Caco-2 (cell line): Measurements from ENCODE around the gene CTNNA2. TPM values are rescaled to one million over a fixed set of nuclear protein-coding genes. Genes with fewer than 3 reads are reported as not detected.

Experiments
- BruUV-seq: library from RNA; stranded (reverse); fragments of 400-500 nt; replicated peaks from 2 replicates; lab custom pipeline; 2021; lab: Mats Ljungman, UMichigan
- CTCF ChIA-PET: fragments of 300-600 bp; sonication (Branson Sonifier 250); formaldehyde crosslinking; loops from one replicate; lab custom pipeline; 2022; ENCODE audit warnings: antibody characterized with exemption; lab: Charles Lee
- POLR2A ChIA-PET: fragments of 300-600 bp; sonication (Branson Sonifier 250); formaldehyde crosslinking; loops from one replicate; lab custom pipeline; 2022; ENCODE audit warnings: antibody characterized with exemption; lab: Charles Lee
- DNase-seq, 2 experiments: peaks; one replicate each; pipeline versions ENCODE4 v3.0.0 to v3.0.0-alpha.2; 2020 to 2022
- H3K27me3 ChIP-seq: replicated peaks from 2 replicates; pipeline ENCODE4 v1.6.0; 2011; ENCODE audit warnings: low read length; ENCODE audit not compliant: control insufficient read depth, insufficient read depth
- H3K36me3 ChIP-seq: 2 replicates; pipeline ENCODE4 v1.5.1; 2011; ENCODE audit warnings: low read length; ENCODE audit not compliant: control insufficient read depth, insufficient read depth
- H3K4me1 ChIP-seq: fragments of 250-450 bp; sonication (Bioruptor Pico); 2 replicates; pipeline ENCODE4 v1.5.1; 2020; ENCODE audit warnings: mild to moderate bottlenecking
- H3K4me3 ChIP-seq: 2 replicates; pipeline ENCODE4 v1.5.1; 2011; ENCODE audit warnings: low read depth, mild to moderate bottlenecking, control low read depth, low read length
- H3K9me3 ChIP-seq: fragments of 250-450 bp; sonication (Bioruptor Pico); 2 replicates; pipeline ENCODE4 v1.5.1; 2020; ENCODE audit warnings: mild to moderate bottlenecking, moderate library complexity
- H3K27ac Mint-ChIP-seq: one replicate; pipeline ENCODE4 v1.8.0; 2022; ENCODE audit warnings: mixed read lengths; ENCODE audit not compliant: unreplicated experiment
- H3K27me3 Mint-ChIP-seq: one replicate; pipeline ENCODE4 v1.8.0; 2022; ENCODE audit warnings: mixed read lengths; ENCODE audit not compliant: insufficient read depth, unreplicated experiment
- H3K36me3 Mint-ChIP-seq: one replicate; pipeline ENCODE4 v1.8.0; 2022; ENCODE audit warnings: mild to moderate bottlenecking, mixed read lengths; ENCODE audit not compliant: insufficient read depth, unreplicated experiment
- H3K4me1 Mint-ChIP-seq: one replicate; pipeline ENCODE4 v1.8.0; 2022; ENCODE audit warnings: low read depth, mixed read lengths; ENCODE audit not compliant: unreplicated experiment
- H3K4me3 Mint-ChIP-seq: one replicate; pipeline ENCODE4 v1.8.0; 2022; ENCODE audit warnings: mild to moderate bottlenecking, moderate library complexity, mixed read lengths; ENCODE audit not compliant: unreplicated experiment
- H3K9me3 Mint-ChIP-seq: one replicate; pipeline ENCODE4 v1.8.0; 2022; ENCODE audit warnings: mixed read lengths; ENCODE audit not compliant: unreplicated experiment
- intact Hi-C: fragments of 100-400 bp; cut with micrococcal nuclease; formaldehyde crosslinking; loops from one replicate; pipeline ENCODE4 v1.10.0; 2022; ENCODE audit not compliant: unreplicated experiment
- total RNA-seq: library from RNA; stranded (reverse); gene quantifications from 2 replicates; pipeline ENCODE4 v1.2.3, GENCODE V29; 2022
- TF ChIP-seq, protein P1 (sequence below), 2 experiments: fragments of 200-600 bp in 1 of 2; IDR thresholded peaks; 1 replicate in 1 of 2; 2 replicates in 1 of 2; pipeline versions ENCODE4 v1.5.1 to v1.8.0; 2011 to 2022; ENCODE audit warnings: antibody characterized with exemption in 1 of 2, control low read depth in 1 of 2, inconsistent platforms in 1 of 2, low read depth in 1 of 2, low read length in 1 of 2, mild to moderate bottlenecking in 1 of 2, moderate library complexity in 1 of 2; ENCODE audit not compliant: insufficient read depth in 1 of 2, severe bottlenecking in 1 of 2, unreplicated experiment in 1 of 2

Gene CTNNA2
- total RNA-seq, 1 experiment from 2014 or later: not detected

DNA sequence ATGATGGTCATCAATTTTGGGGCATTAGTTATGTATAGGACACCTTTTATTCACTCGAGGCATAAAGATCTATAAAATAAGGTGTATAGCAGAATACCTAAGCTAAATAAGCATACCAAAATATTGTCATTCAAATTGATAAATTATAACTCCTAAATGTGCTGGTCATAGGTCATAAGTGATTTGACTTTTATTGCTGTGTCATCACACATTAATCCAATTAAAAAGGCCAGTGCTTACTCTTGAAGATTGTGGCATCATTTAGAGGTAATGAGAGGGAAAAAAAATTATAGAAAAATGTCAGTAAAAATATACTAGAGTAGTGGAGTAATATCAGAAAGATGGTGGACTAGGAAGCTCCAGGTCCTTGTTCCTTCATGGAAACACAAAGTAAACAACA is 1138.6 kb downstream of the CTNNA2 start:
- Histone ChIP-seq H3K36me3 (no peaks in the 10 kb centered on the region), H3K27me3 (no peaks in the 10 kb centered on the region), H3K4me1 (no peaks in the 10 kb centered on the region), H3K4me3 (no peak overlapping the region), H3K9me3 (peaks cover 4% of the 10 kb centered on the region; the same call in 1 of the 2 replicates)
- BruUV-seq: no TSS peak
- Mint-ChIP-seq H3K27me3 (no peaks in the 10 kb centered on the region), H3K9me3 (peaks cover 41% of the 10 kb centered on the region), H3K36me3 (no peaks in the 10 kb centered on the region), H3K4me1 (no peaks in the 10 kb centered on the region), H3K4me3 (no peak overlapping the region), H3K27ac (no peak overlapping the region)
- CTCF ChIA-PET: no interaction called here
- TF ChIP-seq, protein P1, sequence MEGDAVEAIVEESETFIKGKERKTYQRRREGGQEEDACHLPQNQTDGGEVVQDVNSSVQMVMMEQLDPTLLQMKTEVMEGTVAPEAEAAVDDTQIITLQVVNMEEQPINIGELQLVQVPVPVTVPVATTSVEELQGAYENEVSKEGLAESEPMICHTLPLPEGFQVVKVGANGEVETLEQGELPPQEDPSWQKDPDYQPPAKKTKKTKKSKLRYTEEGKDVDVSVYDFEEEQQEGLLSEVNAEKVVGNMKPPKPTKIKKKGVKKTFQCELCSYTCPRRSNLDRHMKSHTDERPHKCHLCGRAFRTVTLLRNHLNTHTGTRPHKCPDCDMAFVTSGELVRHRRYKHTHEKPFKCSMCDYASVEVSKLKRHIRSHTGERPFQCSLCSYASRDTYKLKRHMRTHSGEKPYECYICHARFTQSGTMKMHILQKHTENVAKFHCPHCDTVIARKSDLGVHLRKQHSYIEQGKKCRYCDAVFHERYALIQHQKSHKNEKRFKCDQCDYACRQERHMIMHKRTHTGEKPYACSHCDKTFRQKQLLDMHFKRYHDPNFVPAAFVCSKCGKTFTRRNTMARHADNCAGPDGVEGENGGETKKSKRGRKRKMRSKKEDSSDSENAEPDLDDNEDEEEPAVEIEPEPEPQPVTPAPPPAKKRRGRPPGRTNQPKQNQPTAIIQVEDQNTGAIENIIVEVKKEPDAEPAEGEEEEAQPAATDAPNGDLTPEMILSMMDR (IDR thresholded peaks at IDR 0.05; ENCODE audit: insufficient read depth in 1 of 2, low read depth in 1 of 2, low read length in 1 of 2, severe bottlenecking in 1 of 2, unreplicated experiment in 1 of 2): no peak
- POLR2A ChIA-PET: no interaction called here
- DNase-seq: no peak
- intact Hi-C loops: no loop called here

DNA sequence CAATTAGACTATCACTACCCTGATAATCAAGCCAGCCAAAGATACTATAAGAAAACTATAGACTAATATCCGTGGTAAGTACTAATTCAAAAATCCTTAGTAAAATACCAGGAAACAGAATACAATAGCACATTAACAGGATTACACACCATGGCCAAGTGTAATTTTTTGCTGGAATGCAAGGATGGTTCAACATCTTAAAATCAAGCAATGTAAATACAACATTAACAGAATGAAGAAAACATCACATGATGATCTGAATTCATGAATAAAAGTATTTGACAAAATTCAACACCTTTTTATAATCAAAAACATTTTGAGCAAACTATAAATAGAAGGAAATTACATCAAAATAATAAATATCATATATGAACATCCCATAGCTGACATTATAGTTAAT is 1142.4 kb downstream of the CTNNA2 start:
- Mint-ChIP-seq H3K4me1 (no peaks in the 10 kb centered on the region), H3K36me3 (no peaks in the 10 kb centered on the region), H3K27ac (no peak overlapping the region), H3K27me3 (no peaks in the 10 kb centered on the region), H3K9me3 (peaks cover 39% of the 10 kb centered on the region), H3K4me3 (no peak overlapping the region)
- no TSS peak for BruUV-seq
- no peak for DNase-seq
- CTCF ChIA-PET: no interaction called here
- Histone ChIP-seq H3K27me3 (no peaks in the 10 kb centered on the region), H3K4me3 (no peak overlapping the region), H3K36me3 (no peaks in the 10 kb centered on the region), H3K4me1 (no peaks in the 10 kb centered on the region), H3K9me3 (peaks cover 4% of the 10 kb centered on the region; the same call in 1 of the 2 replicates)
- TF ChIP-seq, protein P1 (IDR thresholded peaks at IDR 0.05; ENCODE audit: insufficient read depth in 1 of 2, low read depth in 1 of 2, low read length in 1 of 2, severe bottlenecking in 1 of 2, unreplicated experiment in 1 of 2): no peak
- POLR2A ChIA-PET: no interaction called here
- intact Hi-C loops: no loop called here

DNA sequence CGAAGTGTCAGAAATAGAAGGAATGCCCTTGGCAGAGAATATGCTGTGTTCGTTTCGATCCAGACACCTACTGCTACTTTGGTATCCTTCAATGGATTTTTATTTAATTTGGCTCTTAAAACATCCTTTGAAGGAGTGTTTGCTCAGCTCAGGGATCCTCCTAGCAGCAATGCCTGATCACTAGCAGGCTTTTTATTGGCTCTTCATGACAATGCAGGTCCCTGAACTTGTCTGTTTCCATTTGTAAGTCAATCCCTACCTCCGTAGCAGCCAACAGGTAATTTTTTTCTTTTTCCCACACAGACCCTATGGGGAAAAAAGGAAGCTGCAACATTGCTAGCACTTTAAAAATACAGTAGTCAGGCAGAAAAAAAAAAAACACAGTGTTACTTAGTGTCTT is 1157.9 kb downstream of the CTNNA2 start:
- ChIA-PET POLR2A (no interaction called here), CTCF (no interaction called here)
- Histone ChIP-seq H3K4me1 (no peaks in the 10 kb centered on the region), H3K36me3 (no peaks in the 10 kb centered on the region), H3K27me3 (no peaks in the 10 kb centered on the region), H3K4me3 (no peak overlapping the region), H3K9me3 (no peaks in the 10 kb centered on the region)
- no peaks in the 10 kb centered on the region for H3K36me3 Mint-ChIP-seq
- intact Hi-C loops: no loop called here
- TF ChIP-seq, protein P1 (IDR thresholded peaks at IDR 0.05; ENCODE audit: insufficient read depth in 1 of 2, low read depth in 1 of 2, low read length in 1 of 2, severe bottlenecking in 1 of 2, unreplicated experiment in 1 of 2): no peak
- H3K4me3 Mint-ChIP-seq: no peak overlapping the region
- H3K9me3 Mint-ChIP-seq: no peaks in the 10 kb centered on the region
- no TSS peak for BruUV-seq
- DNase-seq: no peak
- no peak overlapping the region for H3K27ac Mint-ChIP-seq
- no peaks in the 10 kb centered on the region for H3K27me3 Mint-ChIP-seq
- H3K4me1 Mint-ChIP-seq: no peaks in the 10 kb centered on the region
